Keratinocyte (primary cell): ENCODE results near the gene PTBP3. TPM values are rescaled to one million over a fixed set of nuclear protein-coding genes. Genes with fewer than 3 reads are reported as not detected.

ENCODE experiments used
- DNase-seq: peaks from one replicate; pipeline ENCODE4 v3.0.0-alpha.2; 2011; ENCODE audit warnings: low read depth, missing footprints, low spot score
- FAIRE-seq: peaks from 2 replicates; lab custom pipeline; 2011; peaks lifted over from hg19 to GRCh38; lab: Jason Lieb, UNC
- H2AFZ ChIP-seq: 2 replicates; pipeline ENCODE4 v1.6.0; 2012; ENCODE audit warnings: low read length, control low read depth, inconsistent platforms; ENCODE audit not compliant: control insufficient read depth
- H3K27ac ChIP-seq: 2 replicates; pipeline ENCODE4 v1.5.1; 2011; ENCODE audit warnings: low read length; ENCODE audit not compliant: control insufficient read depth, insufficient read depth
- H3K27me3 ChIP-seq: 3 replicates; pipeline ENCODE4 v1.6.0; 2011; ENCODE audit warnings: low read length; ENCODE audit not compliant: control insufficient read depth, insufficient read depth; ENCODE audit errors: extremely low read depth
- H3K36me3 ChIP-seq, 2 experiments: 2 replicates in 1 of 2; 3 replicates in 1 of 2; pipeline ENCODE4 v1.5.1; 2011; ENCODE audit warnings: low read length in 2 of 2, mild to moderate bottlenecking in 1 of 2; ENCODE audit not compliant: control insufficient read depth in 2 of 2, insufficient read depth in 2 of 2; ENCODE audit errors: extremely low read depth in 1 of 2
- H3K4me1 ChIP-seq: 3 replicates; pipeline ENCODE4 v1.5.1; 2011; ENCODE audit warnings: low read length; ENCODE audit not compliant: control insufficient read depth, insufficient read depth; ENCODE audit errors: extremely low read depth
- H3K4me2 ChIP-seq: 3 replicates; pipeline ENCODE4 v1.6.0; 2011; ENCODE audit warnings: low read depth, low read length; ENCODE audit not compliant: control insufficient read depth, insufficient read depth; ENCODE audit errors: extremely low read depth
- H3K4me3 ChIP-seq, 3 experiments: fragments of 200-600 bp in 1 of 3; sonication (generic) in 1 of 3; 2 replicates in 2 of 3; 3 replicates in 1 of 3; pipeline ENCODE4 v1.5.1; 2011 to 2016; ENCODE audit warnings: low read length in 3 of 3, mild to moderate bottlenecking in 3 of 3, control low read depth in 2 of 3, inconsistent platforms in 1 of 3, low read depth in 1 of 3, mixed read lengths in 1 of 3, mixed run types in 1 of 3, moderate library complexity in 1 of 3; ENCODE audit not compliant: control insufficient read depth in 2 of 3, insufficient read depth in 2 of 3; ENCODE audit errors: extremely low read depth in 1 of 3
- H3K79me2 ChIP-seq: 2 replicates; pipeline ENCODE4 v1.6.0; 2012; ENCODE audit warnings: low read length; ENCODE audit not compliant: control insufficient read depth, insufficient read depth
- H3K9ac ChIP-seq: 3 replicates; pipeline ENCODE4 v1.6.0; 2011; ENCODE audit warnings: low read length; ENCODE audit not compliant: control insufficient read depth, insufficient read depth; ENCODE audit errors: extremely low read depth
- H3K9me1 ChIP-seq: 3 replicates; pipeline ENCODE4 v1.6.0; 2011; ENCODE audit warnings: low read length; ENCODE audit not compliant: control insufficient read depth, insufficient read depth; ENCODE audit errors: extremely low read depth
- H3K9me3 ChIP-seq: 2 replicates; pipeline ENCODE4 v1.5.1; 2012; ENCODE audit warnings: low read depth, low read length; ENCODE audit not compliant: control insufficient read depth
- H4K20me1 ChIP-seq: 3 replicates; pipeline ENCODE4 v1.6.0; 2011; ENCODE audit warnings: low read length; ENCODE audit not compliant: control insufficient read depth, insufficient read depth; ENCODE audit errors: extremely low read depth
- EZH2 ChIP-seq: IDR thresholded peaks from one replicate; pipeline ENCODE4 v1.6.1; 2012; ENCODE audit warnings: inconsistent platforms, mild to moderate bottlenecking, low read length, moderate library complexity
- dilution Hi-C: fragments of 300-500 bp; cut with MboI; formaldehyde crosslinking; loops from one replicate; pipeline ENCODE4 v1.7.0; 2020; ENCODE audit warnings: low sequenced_read_pairs; ENCODE audit not compliant: extremely low pct_ligation_motif_present
- polyA plus RNA-seq, 5 experiments: library from polyadenylated mRNA; depleted of rRNA in 3 of 5; stranded (reverse) in 3 of 5; stranded (forward) in 1 of 5; unstranded in 1 of 5; fragments of >200 nt; gene quantifications; 1 replicate in 1 of 5; 2 replicates in 3 of 5; 3 replicates in 1 of 5; pipeline versions ENCODE4 v1.2.1 to v1.2.3, GENCODE V29; 2011 to 2012; ENCODE audit warnings: missing spikeins in 2 of 5, low read depth in 1 of 5, low replicate concordance in 1 of 5
- TF ChIP-seq, protein P1 (sequence below), 3 experiments: IDR thresholded peaks in 1 of 3; conservative IDR thresholded peaks in 1 of 3; optimal IDR thresholded peaks in 1 of 3; 2 replicates in 2 of 3; 3 replicates in 1 of 3; pipeline versions ENCODE3 to v1.5.1; 2011; ENCODE audit warnings: low read length in 3 of 3, mild to moderate bottlenecking in 3 of 3, moderate library complexity in 2 of 3, control low read depth in 1 of 3, inconsistent platforms in 1 of 3; ENCODE audit not compliant: insufficient read depth in 2 of 3; ENCODE audit errors: extremely low read depth in 1 of 3

Gene PTBP3
- polyA plus RNA-seq, 1 donor (not counting 4 experiments of a cell fraction or from before 2014, with no cell fraction given): 51.0 TPM

DNA sequence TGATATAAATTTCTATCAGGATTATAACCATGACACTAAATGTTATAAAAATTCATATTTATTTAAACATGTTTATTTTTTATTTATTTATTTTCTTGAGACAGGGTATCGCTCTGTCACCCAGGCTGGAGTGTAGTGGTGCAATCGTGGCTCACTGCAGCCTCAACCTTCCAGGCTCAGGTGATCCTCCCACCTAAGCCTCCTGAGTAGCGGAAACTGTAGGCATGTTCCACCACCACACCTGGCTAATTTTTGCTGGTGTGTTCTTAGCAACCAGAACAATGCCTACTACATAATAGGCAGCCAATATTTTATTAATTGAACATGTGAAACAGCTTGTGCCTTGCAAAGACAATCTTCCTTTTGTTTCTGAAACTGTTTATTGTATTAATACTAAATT, 6.5 kb upstream of the PTBP3 start:
- no peak for TF ChIP-seq EZH2
- TF ChIP-seq, protein P1, sequence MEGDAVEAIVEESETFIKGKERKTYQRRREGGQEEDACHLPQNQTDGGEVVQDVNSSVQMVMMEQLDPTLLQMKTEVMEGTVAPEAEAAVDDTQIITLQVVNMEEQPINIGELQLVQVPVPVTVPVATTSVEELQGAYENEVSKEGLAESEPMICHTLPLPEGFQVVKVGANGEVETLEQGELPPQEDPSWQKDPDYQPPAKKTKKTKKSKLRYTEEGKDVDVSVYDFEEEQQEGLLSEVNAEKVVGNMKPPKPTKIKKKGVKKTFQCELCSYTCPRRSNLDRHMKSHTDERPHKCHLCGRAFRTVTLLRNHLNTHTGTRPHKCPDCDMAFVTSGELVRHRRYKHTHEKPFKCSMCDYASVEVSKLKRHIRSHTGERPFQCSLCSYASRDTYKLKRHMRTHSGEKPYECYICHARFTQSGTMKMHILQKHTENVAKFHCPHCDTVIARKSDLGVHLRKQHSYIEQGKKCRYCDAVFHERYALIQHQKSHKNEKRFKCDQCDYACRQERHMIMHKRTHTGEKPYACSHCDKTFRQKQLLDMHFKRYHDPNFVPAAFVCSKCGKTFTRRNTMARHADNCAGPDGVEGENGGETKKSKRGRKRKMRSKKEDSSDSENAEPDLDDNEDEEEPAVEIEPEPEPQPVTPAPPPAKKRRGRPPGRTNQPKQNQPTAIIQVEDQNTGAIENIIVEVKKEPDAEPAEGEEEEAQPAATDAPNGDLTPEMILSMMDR (optimal IDR thresholded peaks at IDR 0.05 in 1 of 3, IDR thresholded peaks at IDR 0.05 in 1 of 3, conservative IDR thresholded peaks at IDR 0.05 in 1 of 3; ENCODE audit: extremely low read depth in 1 of 3, insufficient read depth in 2 of 3, low read length in 3 of 3): no peak
- Histone ChIP-seq H4K20me1 (no peaks in the 10 kb centered on the region), H3K9me3 (no peaks in the 10 kb centered on the region), H3K4me2 (no peak overlapping the region), H3K4me3 (no peak overlapping the region), H3K79me2 (no peaks in the 10 kb centered on the region), H3K4me1 (peaks cover 6% of the 10 kb centered on the region), H3K9me1 (no peaks in the 10 kb centered on the region), H3K36me3 (no peaks in the 10 kb centered on the region), H3K9ac (no peak overlapping the region), H3K27me3 (no peaks in the 10 kb centered on the region), H3K27ac (no peak overlapping the region), H2AFZ (no peak overlapping the region)
- FAIRE-seq (no peak), DNase-seq (no peak)
- dilution Hi-C loops: no loop called here

DNA sequence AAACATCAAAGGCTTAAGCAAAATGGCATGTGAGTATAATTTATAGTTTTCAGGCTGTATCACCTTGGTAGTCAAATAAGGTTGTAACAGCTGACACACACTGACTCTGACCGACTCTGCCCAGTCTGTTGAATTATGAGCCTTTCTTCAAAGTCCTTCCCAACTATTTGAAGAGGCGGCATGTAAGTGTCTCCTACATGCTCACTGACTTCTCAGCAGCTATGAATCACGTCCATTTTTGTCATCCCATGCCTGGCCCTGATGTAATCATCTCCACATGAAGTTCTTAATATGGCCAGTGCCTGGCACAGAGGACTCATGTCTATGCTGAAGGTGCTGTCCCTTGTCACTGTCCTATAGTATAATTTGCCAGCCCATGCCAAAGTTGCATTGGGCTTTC, 5.1 kb upstream of the PTBP3 start:
- Histone ChIP-seq H4K20me1 (no peaks in the 10 kb centered on the region), H3K4me2 (no peak overlapping the region), H3K9me3 (no peaks in the 10 kb centered on the region), H3K9ac (no peak overlapping the region), H3K4me1 (peaks cover 9% of the 10 kb centered on the region), H3K36me3 (no peaks in the 10 kb centered on the region), H3K9me1 (no peaks in the 10 kb centered on the region), H3K27ac (no peak overlapping the region), H3K4me3 (no peak overlapping the region), H3K79me2 (no peaks in the 10 kb centered on the region), H3K27me3 (no peaks in the 10 kb centered on the region), H2AFZ (no peak overlapping the region)
- DNase-seq: no peak
- TF ChIP-seq, protein P1 (optimal IDR thresholded peaks at IDR 0.05 in 1 of 3, IDR thresholded peaks at IDR 0.05 in 1 of 3, conservative IDR thresholded peaks at IDR 0.05 in 1 of 3; ENCODE audit: extremely low read depth in 1 of 3, insufficient read depth in 2 of 3, low read length in 3 of 3): no peak
- TF ChIP-seq EZH2: no peak
- FAIRE-seq: no peak
- dilution Hi-C loops: no loop called here
